GM11168 (cell line): ENCODE measurements around the gene ANXA8L1.
"Not testable (repeated sequence)": the region's sequence is repeated elsewhere in the genome, so short reads cannot be mapped to it uniquely, and the experiment has no call there.

Experiments
- in situ Hi-C: fragments of 300-500 bp; cut with MboI; formaldehyde crosslinking; loops from one replicate; pipeline ENCODE4 v1.12.0; 2022; ENCODE audit warnings: low sequenced_read_pairs; ENCODE audit not compliant: unreplicated experiment

ANXA8L1 gene

DNA sequence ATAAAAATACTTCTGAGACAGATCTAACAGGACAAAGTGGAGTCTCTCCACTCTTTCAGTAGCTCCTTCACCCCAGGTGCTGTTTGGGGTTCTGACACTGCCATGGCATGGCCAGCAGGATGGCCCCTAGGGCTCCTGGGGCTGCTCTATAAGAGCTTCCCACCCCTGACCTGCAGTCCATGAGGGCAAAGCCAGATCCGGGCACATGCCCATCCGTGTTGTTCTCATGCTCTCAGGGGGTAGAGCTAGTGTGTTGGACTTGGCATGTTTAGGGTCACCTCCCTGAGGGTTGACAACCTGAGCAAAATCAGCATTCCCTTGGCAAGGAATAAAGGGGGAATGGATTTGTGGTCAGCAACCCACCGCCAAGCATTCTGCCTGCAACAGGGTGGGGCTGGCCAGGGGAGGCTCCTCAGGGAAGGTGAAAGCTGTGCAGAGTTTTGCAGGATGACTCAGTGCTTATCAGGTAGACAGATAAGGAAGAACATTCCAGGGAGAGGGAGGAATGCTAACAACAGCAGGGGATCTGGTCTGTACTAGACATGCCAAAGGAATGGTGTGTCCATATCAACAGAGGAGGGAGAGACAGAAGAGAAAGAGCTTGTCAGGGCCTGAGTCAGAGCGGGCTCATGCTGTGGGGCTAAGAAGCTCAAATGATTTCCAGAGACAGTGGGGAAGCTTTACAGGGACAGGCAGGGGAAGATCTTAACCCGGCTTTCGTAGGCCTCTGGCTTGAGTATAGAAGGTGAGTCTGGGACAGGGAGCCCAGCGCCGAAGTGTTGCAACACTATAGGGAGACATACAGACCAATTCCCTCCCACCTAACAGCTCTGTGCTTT lies 21.1 kb downstream of the ANXA8L1 start:
- in situ Hi-C loops, result not testable (repeated sequence)

DNA sequence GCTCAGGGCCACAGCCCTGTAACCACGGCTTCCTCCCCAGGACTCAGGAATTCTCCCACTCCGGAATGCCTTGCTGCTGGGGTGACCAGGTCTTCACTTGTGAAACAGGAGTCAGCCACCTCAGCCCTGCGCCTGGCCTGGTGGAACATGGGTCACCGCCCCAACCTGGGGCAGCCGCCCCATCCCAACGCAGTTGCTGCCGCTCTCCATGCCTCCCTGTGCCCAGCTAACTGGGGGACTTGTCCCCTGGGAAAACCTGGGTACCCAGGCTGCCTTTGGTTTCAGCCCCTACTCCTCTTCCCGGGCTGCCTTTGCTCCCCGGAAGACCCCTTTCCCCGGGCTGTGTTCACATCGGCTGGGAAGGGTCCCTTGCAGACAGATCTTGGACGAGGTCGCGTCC lies 22.2 kb downstream of the ANXA8L1 start:
- in situ Hi-C loops, result not testable (repeated sequence)

DNA sequence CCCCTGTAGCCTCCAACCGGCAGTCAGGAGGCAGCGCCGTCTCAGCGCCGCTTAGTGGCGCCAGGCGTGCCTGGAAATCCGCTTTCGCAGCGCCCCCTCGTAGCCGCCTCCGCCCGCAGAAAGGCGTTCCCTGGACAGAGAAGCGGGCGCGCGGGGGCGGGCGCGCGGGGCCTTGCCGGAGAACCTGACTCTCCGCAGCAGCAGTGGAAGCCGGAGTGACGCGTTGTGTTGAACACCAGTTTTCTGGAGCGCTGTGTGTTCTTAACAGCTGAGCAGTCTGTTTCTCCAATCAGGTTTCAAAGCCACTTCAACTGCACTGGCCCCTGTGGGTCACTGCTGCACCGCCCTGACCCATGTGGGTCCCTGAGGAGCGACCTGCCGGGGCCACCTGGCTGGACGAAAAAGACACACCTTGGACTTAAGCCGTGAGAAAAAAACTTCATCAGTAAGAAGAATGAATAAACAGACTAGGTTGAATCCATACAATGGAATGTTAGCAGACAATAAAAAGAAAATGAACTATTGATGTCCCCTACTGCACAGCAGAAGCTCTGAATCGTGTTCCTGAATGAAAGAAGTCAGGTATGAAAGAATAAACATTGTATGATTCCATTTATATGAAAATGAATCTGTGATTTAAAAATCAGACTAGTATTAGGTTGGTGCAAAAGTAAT lies 22.8 kb downstream of the ANXA8L1 start:
- in situ Hi-C loops, result not testable (repeated sequence)

DNA sequence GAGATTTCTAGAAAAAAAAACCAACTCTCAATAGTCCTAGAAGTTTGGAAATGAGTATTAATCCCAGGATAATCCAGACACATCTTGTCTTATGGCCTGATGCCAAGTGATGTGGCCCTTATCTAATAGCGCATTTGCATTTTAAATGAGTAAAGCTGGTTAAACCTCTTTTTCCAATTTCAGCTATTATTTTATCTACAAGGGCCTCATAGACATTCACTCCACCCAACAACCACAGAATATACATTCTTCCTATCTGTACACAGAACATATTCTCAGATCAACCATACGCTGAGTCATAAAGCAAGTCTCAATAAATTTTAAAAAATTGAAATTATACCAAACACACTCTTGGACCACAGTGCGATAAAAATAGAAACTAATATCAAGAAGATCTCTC lies 34.0 kb downstream of the ANXA8L1 start:
- in situ Hi-C loops, result not testable (repeated sequence)

DNA sequence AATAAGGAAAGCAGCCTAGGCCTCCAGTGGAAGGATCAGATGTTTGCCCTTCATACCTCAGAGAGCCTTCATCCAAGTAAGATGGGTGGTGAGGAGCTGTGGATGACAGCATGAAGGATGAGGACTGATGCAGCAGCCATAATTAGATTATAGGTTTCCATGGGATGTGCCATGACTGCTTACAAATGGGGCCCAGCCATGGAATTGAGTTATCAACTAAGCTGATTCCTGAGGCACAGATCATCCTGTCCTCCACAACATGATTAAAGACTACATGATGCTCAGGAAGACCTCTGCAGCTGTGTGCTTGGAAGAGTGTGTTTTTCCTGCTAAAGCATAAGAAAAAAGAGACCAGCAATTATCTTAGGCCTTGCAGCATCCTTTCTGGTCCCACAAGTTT lies 35.5 kb downstream of the ANXA8L1 start:
- in situ Hi-C loops, result not testable (repeated sequence)

DNA sequence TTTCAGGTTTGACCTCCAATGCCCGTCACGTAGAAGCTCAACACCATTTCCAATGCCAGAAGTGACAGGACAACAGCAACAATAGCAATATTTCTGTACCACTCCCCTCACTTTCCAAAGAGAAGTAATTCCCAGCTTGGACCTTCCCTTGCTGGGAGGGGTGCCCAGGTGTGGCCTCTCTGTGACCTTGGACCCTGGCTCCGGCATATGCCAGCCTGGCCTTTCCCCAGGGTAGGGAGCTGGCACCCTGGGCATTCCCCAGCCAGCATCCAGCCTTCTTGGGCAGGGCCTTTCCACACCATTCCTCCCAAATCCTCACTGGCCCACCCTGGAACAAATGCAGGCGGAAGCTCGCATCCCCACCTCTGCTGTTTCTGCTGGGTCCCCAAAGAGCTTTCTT lies 37.1 kb downstream of the ANXA8L1 start:
- in situ Hi-C loops, result not testable (repeated sequence)

DNA sequence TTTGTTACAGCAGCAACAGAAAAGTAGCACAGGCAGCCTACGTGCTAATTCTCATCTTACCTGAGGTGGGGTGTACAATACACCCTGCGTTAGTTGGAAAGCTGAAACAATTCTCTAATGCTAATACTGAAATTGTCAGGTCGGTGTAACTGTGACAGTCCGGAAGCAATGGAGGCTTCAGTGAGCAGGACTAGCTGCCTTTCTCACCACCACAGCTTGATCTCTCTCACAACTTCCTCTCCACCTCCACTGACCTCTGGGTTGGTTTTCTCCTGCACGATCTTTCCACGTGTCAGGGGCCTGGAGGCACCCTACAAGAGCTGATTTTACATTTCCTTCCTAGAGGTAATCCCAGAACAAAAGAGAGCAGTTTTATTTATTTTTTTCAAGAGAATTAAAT lies 39.7 kb downstream of the ANXA8L1 start:
- in situ Hi-C loops, result loop anchor here (5.0 kb wide), 1 partner anchor 1552 kb away; no protein-coding TSS in a partner anchor

DNA sequence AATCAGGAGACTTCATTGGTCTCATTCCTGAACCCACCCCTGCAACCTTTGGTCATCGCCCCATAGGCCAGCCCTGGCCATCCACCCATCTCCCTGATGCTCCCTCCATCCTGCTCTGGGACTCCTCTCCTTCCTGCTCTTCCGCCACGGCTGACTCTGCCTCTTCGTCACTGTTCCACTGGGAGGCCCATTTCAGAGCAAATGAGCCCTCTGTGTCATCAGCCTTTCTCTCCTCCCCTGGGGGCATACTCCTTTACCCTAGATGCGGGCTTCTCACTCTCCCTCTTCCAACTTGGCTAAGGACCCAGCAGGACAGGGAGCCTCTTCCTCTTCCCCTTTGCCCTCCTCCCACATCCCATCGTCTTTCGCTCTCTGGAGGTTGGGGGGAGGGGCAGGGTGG lies 42.7 kb downstream of the ANXA8L1 start:
- in situ Hi-C loops, result loop anchor here (5.0 kb wide), 1 partner anchor 1549 kb away; no protein-coding TSS in a partner anchor

DNA sequence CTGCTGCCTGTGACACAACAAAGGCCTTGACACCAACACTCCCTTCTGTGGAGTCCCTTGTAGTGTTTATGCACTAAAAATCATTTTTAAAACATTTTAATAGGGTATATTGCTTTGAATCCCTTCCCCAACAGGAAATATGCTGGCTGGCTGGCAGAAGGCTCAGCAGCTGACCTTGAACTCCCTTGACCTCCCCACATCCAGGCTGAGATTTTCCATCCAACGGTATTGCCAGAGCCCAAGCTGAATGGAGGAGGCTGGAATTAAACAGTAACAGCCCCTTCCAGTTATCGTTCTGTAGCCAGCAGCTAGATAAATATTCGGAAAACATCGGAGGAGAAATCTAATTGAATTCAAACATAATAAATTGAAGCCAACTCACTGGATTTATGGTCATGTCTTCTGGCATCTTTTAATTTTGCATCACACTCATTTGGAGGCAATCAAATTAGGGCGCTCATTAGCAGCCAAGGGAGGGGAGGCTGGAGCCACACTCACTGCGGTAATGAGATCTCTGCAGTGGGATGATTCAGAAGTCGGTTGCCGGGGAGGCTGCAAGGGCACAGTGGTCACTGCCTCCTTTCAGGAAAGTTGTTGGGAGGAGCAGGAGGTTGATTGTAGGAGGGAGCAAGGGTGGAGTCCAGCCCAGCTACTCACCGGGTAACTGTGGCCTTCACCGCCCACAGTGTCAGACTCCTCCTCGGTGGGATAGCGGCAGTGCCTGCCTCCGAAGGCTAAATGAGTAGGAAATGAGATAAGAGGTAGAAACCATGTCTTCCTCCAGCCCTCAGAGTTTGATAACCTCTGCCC lies 44.2 kb downstream of the ANXA8L1 start:
- in situ Hi-C loops, result loop anchor here (5.0 kb wide), 1 partner anchor 1548 kb away; no protein-coding TSS in a partner anchor

DNA sequence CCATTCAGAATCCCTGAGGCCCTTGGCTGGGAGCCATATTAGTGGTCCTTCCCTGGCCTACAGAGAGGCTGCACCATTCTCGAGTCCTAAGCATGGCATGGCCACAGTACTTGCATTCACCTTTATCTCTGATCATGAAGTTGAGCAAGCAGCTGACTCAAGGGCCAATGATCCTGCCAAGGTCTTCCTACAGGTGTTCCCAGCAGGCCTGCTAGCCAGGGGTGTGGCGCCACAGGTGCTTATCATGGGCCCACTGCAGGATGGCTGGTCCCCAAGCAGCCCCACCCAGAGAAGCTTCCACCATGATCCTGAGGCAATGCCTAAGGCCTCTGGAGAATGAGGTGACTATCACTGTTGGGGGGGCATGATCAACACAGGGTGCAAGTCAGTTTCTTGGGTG lies 48.0 kb downstream of the ANXA8L1 start:
- in situ Hi-C loops, result not testable (repeated sequence)

DNA sequence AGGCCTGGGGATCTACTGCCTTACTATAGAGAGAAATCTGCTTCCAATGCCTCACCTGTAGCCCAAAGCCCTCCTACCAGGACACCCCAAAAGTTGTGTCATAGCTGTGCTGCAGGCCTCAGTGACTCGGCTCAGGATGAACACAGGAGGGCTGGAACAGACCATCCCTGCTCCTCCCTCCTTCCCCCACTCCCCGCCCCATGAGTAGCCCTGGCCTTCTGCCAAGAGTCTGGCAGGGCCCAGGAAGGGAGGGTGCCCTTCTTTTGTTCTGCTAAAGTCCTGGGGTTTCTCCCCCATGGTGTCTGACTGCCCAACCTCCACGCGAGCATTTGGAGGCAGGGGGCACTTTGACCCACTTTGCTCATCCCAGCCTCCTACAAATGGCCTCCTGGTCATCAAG lies 65.4 kb downstream of the ANXA8L1 start:
- in situ Hi-C loops, result not testable (repeated sequence)
